Peyer's patch (tissue), 4 donors: Measurements from ENCODE around the gene ESPN.

Source experiments
- POLR2A ChIP-seq, 2 donors: fragments of 450-650 bp; IDR thresholded peaks; one replicate each; pipeline ENCODE4 v1.5.1; 2017; ENCODE audit warnings: antibody characterized with exemption in 2 of 2, mild to moderate bottlenecking in 2 of 2, moderate library complexity in 2 of 2
- TF ChIP-seq, protein P1 (sequence below), 6 experiments: fragments of 450-650 bp in 4 of 6; fragments of 200-600 bp in 2 of 6; sonication (generic) in 1 of 6; IDR thresholded peaks; one replicate each; pipeline ENCODE4 v1.5.1; 2017 to 2019; ENCODE audit warnings: antibody characterized with exemption in 6 of 6, mild to moderate bottlenecking in 3 of 6, moderate library complexity in 1 of 6

- TF ChIP-seq, protein P1, sequence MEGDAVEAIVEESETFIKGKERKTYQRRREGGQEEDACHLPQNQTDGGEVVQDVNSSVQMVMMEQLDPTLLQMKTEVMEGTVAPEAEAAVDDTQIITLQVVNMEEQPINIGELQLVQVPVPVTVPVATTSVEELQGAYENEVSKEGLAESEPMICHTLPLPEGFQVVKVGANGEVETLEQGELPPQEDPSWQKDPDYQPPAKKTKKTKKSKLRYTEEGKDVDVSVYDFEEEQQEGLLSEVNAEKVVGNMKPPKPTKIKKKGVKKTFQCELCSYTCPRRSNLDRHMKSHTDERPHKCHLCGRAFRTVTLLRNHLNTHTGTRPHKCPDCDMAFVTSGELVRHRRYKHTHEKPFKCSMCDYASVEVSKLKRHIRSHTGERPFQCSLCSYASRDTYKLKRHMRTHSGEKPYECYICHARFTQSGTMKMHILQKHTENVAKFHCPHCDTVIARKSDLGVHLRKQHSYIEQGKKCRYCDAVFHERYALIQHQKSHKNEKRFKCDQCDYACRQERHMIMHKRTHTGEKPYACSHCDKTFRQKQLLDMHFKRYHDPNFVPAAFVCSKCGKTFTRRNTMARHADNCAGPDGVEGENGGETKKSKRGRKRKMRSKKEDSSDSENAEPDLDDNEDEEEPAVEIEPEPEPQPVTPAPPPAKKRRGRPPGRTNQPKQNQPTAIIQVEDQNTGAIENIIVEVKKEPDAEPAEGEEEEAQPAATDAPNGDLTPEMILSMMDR (IDR thresholded peaks at IDR 0.05), result no peak
- TF ChIP-seq POLR2A (IDR thresholded peaks at IDR 0.05), result no peak
Observed at GRCh38 chr1:6409733-6410132, 14.8 kb upstream of the ESPN start.
